RWPE1 (cell line): ENCODE measurements around the gene FGD4.

Experiments used
- CTCF ChIA-PET: fragments of 350-600 bp; sonication (Branson Sonifier 250); formaldehyde crosslinking; extraction: SDS; loops from one replicate; lab custom pipeline; 2021; lab: Yijun Ruan, JAX
- POLR2A ChIA-PET: fragments of 400-600 bp; formaldehyde crosslinking; extraction: SDS; loops from one replicate; lab custom pipeline; 2020; ENCODE audit warnings: antibody characterized with exemption; ENCODE audit not compliant: low non-redundant PET; lab: Yijun Ruan, JAX
- DNase-seq: peaks from one replicate; pipeline ENCODE4 v3.0.0; 2012; ENCODE audit warnings: low spot score
- H3K27ac ChIP-seq: fragments of 450-650 bp; 2 replicates; pipeline ENCODE4 v1.5.1; 2017
- CTCF ChIP-seq: fragments of 450-650 bp; conservative IDR thresholded peaks from 2 replicates; pipeline ENCODE4 v1.5.1; 2017; ENCODE audit warnings: low read depth, mild to moderate bottlenecking

The FGD4 gene

GRCh38 chr12:32679091-32679919 lies 279.9 kb downstream of the FGD4 start, which contains the start of gene DNM1L:
TSS of gene DNM1L (plus strand) at chr12:32679301. CDS start at chr12:32679364, 63 bp downstream.
- TF ChIP-seq CTCF, result no peak
- peak within 1 kb of the TSS; percentile 98 for H3K27ac ChIP-seq
- DNase-seq, result peak; percentile 95
- ChIA-PET CTCF (interaction anchor here (0.6 kb wide), 1 partner anchor 28 kb away, joined by 3 read pairs; no protein-coding TSS in a partner anchor), POLR2A (interaction anchor here (0.5 to 1.3 kb wide), 2 partner anchors 76 to 564 kb away, joined by 4 to 6 read pairs; partner anchors contain the start of gene YARS2)

- H3K27ac ChIP-seq, result peak overlapping the region; percentile 98
- no peak for TF ChIP-seq CTCF
- POLR2A ChIA-PET, result no interaction called here
- CTCF ChIA-PET, result interaction anchor here (0.6 kb wide), 1 partner anchor 28 kb away, joined by 3 read pairs; no protein-coding TSS in a partner anchor
- no peak for DNase-seq
Measured at GRCh38 chr12:32679920-32680237, 280.5 kb downstream of the FGD4 start.

DNA sequence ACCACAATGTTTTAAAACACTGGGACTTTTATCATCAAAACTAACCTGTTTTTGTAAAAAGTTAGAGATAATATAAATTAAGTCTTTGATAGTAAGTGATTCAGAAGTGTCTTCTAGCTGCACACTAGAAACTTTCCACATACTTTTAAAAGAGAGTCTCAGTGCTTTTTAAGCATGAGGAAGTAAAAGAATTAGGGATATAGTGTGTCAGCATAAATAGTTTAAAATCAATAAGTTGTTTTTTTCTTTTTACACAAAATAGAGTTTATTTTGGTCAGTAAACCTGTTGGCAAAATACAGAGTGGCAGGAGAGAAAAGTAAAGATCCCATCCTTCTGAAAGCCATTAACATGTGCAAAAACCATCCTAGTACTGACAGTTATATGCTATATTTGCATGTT lies 281.4 kb downstream of the FGD4 start:
- POLR2A ChIA-PET, result interaction anchor here (0.6 kb wide), 1 partner anchor 244 kb away, joined by 8 read pairs; no protein-coding TSS in a partner anchor
- no peak overlapping the region for H3K27ac ChIP-seq
- CTCF ChIA-PET, result no interaction called here
- DNase-seq, result no peak
- no peak for TF ChIP-seq CTCF

DNA sequence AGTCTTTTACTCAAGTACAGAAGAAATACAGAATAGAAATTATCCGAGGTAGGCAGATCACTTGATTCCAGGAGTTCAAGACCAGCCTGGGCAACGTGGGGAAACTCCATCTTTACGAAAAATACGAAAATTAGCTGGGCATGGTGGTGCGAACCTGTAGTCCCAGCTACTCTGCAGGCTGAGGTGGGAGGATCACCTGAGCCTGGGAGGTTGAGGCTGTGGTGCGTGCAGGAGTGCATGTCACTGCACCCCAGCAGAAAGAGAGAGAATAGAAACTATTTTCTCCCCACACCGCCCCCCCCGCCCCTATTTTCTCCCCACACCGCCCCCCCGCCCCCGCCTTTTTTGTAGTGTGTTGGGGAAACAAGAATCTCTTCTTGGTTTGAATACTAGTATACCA lies 281.9 kb downstream of the FGD4 start:
- no peak overlapping the region for H3K27ac ChIP-seq
- no peak for TF ChIP-seq CTCF
- ChIA-PET POLR2A (interaction anchor here (0.6 kb wide), 1 partner anchor 244 kb away, joined by 8 read pairs; no protein-coding TSS in a partner anchor), CTCF (no interaction called here)
- DNase-seq, result no peak

GRCh38 chr12:32686340-32686739 lies 287.0 kb downstream of the FGD4 start:
- no peak for TF ChIP-seq CTCF
- ChIA-PET POLR2A (no interaction called here), CTCF (interaction anchor here (0.6 to 0.9 kb wide), 2 partner anchors 211 to 1033 kb away, joined by 4 to 6 read pairs; no protein-coding TSS in a partner anchor)
- H3K27ac ChIP-seq, result no peak overlapping the region
- DNase-seq, result no peak

- TF ChIP-seq CTCF, result no peak
- ChIA-PET POLR2A (no interaction called here), CTCF (no interaction called here)
- no peak overlapping the region for H3K27ac ChIP-seq
- no peak for DNase-seq
Measured at GRCh38 chr12:32688786-32689185, 289.4 kb downstream of the FGD4 start.
